Naive thymus-derived CD8-positive, alpha-beta T cell (primary cell): Measurements from ENCODE around the gene LPIN1. TPM values are rescaled to one million over a fixed set of nuclear protein-coding genes. Genes with fewer than 3 reads are reported as not detected.

Experiments
- ATAC-seq, 2 donors: fragments of 150-1000 bp; cut with Tn5 transposase in 1 of 2; sonication (Bioruptor Pico), chemical (Tn5 transposase) in 1 of 2; 1 replicate in 1 of 2; 2 replicates in 1 of 2; pipeline ENCODE4 v1.10.0; 2021; ENCODE audit warnings: mild to moderate bottlenecking in 2 of 2, moderate library complexity in 2 of 2
- POLR2A ChIA-PET: fragments of 350-600 bp; sonication (Branson Sonifier 250); formaldehyde crosslinking; loops from one replicate; lab custom pipeline; 2021; ENCODE audit warnings: antibody characterized with exemption; lab: Charles Lee
- DNase-seq, 10 donors: peaks; one replicate each; pipeline versions ENCODE4 v3.0.0 to v3.0.0-alpha.2; 2020 to 2022
- H3K27ac Mint-ChIP-seq, 10 donors: one replicate each; pipeline ENCODE4 v1.8.0; 2020 to 2022; ENCODE audit warnings: mild to moderate bottlenecking in 10 of 10, mixed read lengths in 10 of 10, moderate library complexity in 4 of 10, inconsistent platforms in 1 of 10
- H3K27me3 Mint-ChIP-seq, 5 donors: one replicate each; pipeline ENCODE4 v1.8.0; 2021 to 2022; ENCODE audit warnings: mixed read lengths in 5 of 5
- H3K36me3 Mint-ChIP-seq, 3 donors: one replicate each; pipeline ENCODE4 v1.8.0; 2020 to 2022; ENCODE audit warnings: mixed read lengths in 3 of 3, mild to moderate bottlenecking in 2 of 3, inconsistent platforms in 1 of 3
- H3K4me1 Mint-ChIP-seq, 4 donors: one replicate each; pipeline ENCODE4 v1.8.0; 2021 to 2022; ENCODE audit warnings: mixed read lengths in 4 of 4
- H3K4me3 Mint-ChIP-seq, 10 donors: one replicate each; pipeline ENCODE4 v1.8.0; 2020 to 2022; ENCODE audit warnings: mild to moderate bottlenecking in 10 of 10, mixed read lengths in 10 of 10, moderate library complexity in 6 of 10, inconsistent platforms in 1 of 10
- H3K9me3 Mint-ChIP-seq, 9 donors: one replicate each; pipeline ENCODE4 v1.8.0; 2020 to 2022; ENCODE audit warnings: mixed read lengths in 9 of 9, mild to moderate bottlenecking in 3 of 9, inconsistent platforms in 1 of 9, moderate library complexity in 1 of 9
- polyA plus RNA-seq, 3 donors: library from polyadenylated mRNA; unstranded; fragments of 300-500 nt; fragmentation: Illumina TruSeq; gene quantifications; one replicate each; pipeline ENCODE4 v1.2.3, GENCODE V29; 2021
- total RNA-seq, 8 experiments: library from RNA in 2 of 8; stranded (reverse) in 2 of 8; gene quantifications; one replicate each; pipeline ENCODE4 v1.2.3 and lab custom pipeline; 2021 to 2026

The LPIN1 gene
- total and polyA plus RNA-seq, 5 experiments from 2014 or later: 15.7 to 82.4 (median 27.5) TPM

DNA sequence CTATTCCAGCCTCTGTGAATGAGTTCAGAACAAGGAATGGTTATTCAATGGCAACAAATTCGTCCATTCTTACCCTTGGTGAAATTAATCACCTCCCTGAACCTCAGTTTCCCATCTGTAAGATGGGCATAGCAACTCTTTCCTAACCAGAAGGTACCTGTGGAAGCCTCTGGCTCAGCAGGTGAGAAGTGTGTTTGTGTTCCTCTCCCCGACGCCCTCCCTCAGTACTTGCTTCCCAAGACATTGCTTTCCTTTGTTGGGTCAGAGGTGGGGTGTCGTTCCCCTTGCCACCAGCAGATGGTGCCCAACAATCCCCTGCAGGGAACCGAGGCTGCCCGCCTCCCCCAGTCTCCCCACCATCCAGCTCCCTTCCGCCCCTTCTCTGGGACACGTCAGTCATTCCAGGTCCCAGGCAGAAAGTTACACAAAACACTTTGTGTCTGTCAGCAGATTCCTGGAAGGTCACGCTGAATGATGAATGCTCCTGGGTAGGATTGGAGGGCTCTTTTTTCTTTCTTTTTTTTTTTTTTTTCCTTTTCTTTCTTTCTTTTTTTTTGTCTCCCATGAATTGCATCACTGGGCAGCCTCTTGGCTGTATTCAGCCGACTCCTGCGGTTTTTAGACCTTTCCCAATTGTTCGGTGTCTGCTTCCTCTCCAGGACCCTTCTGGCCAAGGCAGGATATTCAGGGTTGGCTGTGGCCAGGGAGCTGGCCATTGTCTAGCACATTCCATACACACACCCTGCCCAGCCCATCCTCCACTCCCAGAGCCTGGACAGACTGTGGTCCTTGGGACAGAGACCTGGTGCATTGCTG, 117.3 kb downstream of the LPIN1 start:
- H3K9me3 Mint-ChIP-seq: peaks cover 0 to 11% (median 8%) of the 10 kb centered on the region in 9 donors
- peak overlapping the region in 9 of 10 donors; percentile 37 to 63 (median 52) for H3K4me3 Mint-ChIP-seq
- H3K27me3 Mint-ChIP-seq: peaks cover 0 to 4% (median 0%) of the 10 kb centered on the region in 5 donors
- peak; percentile 56 to 89 for ATAC-seq
- DNase-seq: peak; percentile 49 to 79 (median 62)
- H3K27ac Mint-ChIP-seq: peak overlapping the region in 4 of 10 donors; percentile 14 to 53 (median 36)
- peaks cover 0 to 8% (median 5%) of the 10 kb centered on the region in 3 donors for H3K36me3 Mint-ChIP-seq
- H3K4me1 Mint-ChIP-seq: peaks cover 4 to 54% (median 9%) of the 10 kb centered on the region in 4 donors
- POLR2A ChIA-PET: interaction anchor here (0.7 kb wide), 2 partner anchors 793 to 1144 kb away, joined by 3 to 4 read pairs; no protein-coding TSS in a partner anchor

GRCh38 chr2:11864724-11865123, 118.3 kb downstream of the LPIN1 start:
- Mint-ChIP-seq H3K27me3 (peaks cover 0 to 4% (median 0%) of the 10 kb centered on the region in 5 donors), H3K4me3 (no peak overlapping the region), H3K4me1 (peaks cover 4 to 46% (median 9%) of the 10 kb centered on the region in 4 donors), H3K27ac (no peak overlapping the region), H3K36me3 (no peaks in the 10 kb centered on the region), H3K9me3 (peaks cover 0 to 7% (median 0%) of the 10 kb centered on the region in 9 donors)
- DNase-seq: no peak
- POLR2A ChIA-PET: no interaction called here
- ATAC-seq: no peak

DNA sequence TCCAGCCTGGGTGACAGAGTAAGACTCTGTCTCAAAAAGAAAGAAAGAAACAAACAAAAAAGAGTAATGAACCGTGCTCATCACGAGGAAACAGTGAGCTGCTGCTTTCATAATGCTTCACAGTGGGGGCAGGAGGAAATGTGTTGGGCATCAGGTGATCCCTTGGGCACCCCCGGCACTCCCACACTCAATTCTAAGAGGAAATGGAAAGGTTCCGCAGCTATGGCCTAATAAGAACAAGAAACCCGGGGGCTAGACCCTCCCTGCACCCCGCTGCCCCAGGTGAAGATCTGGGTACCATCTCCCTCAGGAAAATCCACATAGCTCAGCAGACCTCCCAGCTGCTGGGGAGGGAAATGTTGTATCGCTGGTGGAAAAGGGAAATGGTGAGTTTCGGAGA, 118.9 kb downstream of the LPIN1 start:
- Mint-ChIP-seq H3K27me3 (peaks cover 0 to 4% (median 0%) of the 10 kb centered on the region in 5 donors), H3K9me3 (peaks cover 0 to 4% (median 0%) of the 10 kb centered on the region in 9 donors), H3K4me1 (peaks cover 4 to 46% (median 9%) of the 10 kb centered on the region in 4 donors), H3K27ac (no peak overlapping the region), H3K36me3 (no peaks in the 10 kb centered on the region), H3K4me3 (peak overlapping the region in 1 of 10 donors; percentile 39)
- DNase-seq: no peak
- no peak for ATAC-seq
- POLR2A ChIA-PET: interaction anchor here (0.8 kb wide), 1 partner anchor 851 kb away, joined by 3 read pairs; no protein-coding TSS in a partner anchor

- DNase-seq (no peak), ATAC-seq (no peak)
- Mint-ChIP-seq H3K4me1 (peaks cover 4 to 45% (median 11%) of the 10 kb centered on the region in 4 donors), H3K9me3 (peaks cover 0 to 3% (median 0%) of the 10 kb centered on the region in 9 donors), H3K36me3 (no peaks in the 10 kb centered on the region), H3K27me3 (peaks cover 0 to 4% (median 0%) of the 10 kb centered on the region in 5 donors), H3K27ac (peak overlapping the region in 1 of 10 donors; percentile 6), H3K4me3 (no peak overlapping the region)
- POLR2A ChIA-PET: interaction anchor here (0.8 kb wide), 1 partner anchor 850 kb away, joined by 3 read pairs; no protein-coding TSS in a partner anchor
Measured at GRCh38 chr2:11865805-11866204, 119.4 kb downstream of the LPIN1 start.

DNA sequence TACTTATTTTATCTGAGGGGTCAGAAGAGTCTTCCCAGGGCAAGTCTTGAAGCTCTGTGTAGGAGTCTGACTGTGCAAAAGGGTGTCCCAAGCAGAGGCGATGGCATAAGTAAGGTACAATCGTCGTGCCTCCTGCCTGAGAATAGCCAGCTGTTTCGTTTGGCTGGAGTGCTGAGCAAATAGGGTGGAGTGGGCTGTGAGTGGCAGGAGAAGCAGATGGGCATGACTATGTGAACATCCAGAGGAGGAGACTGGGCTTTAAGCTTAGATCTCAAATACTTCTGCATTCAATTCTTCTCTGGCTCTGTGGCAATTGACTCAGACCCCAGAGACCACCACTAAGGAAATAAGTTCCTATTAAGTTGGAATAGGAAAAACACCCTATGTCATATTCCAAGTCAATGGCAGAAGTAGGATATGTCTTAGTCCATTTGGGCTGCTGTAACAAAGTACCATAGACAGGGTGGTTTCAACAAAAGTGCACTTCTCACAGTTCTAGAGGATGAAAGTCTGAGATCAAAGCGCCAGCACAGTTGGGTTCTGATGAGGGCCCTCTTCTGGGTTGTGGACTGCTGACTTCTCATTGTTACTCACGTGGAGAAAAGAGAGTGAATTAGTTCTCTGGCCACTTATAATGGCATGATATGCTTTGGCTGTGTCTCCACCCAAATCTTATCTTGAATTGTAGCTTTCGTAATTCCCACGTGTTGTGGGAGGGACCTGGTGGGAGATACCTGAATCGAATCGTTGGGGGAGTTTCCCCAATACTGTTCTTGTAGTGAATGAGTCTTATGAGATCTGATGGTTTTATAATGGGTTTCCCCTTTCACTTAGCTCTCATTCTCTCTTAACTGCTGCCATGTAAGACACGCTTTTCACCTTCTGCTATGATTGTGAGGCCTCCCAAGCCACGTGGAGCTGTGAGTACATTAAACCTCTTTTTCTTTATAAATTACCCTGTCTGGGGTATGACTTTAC, 120.2 kb downstream of the LPIN1 start:
- POLR2A ChIA-PET: no interaction called here
- DNase-seq (no peak), ATAC-seq (no peak)
- Mint-ChIP-seq H3K27ac (peak overlapping the region in 4 of 10 donors; percentile 6 to 61 (median 45)), H3K36me3 (no peaks in the 10 kb centered on the region), H3K4me1 (peaks cover 4 to 40% (median 11%) of the 10 kb centered on the region in 4 donors), H3K27me3 (peaks cover 0 to 4% (median 0%) of the 10 kb centered on the region in 5 donors), H3K9me3 (no peaks in the 10 kb centered on the region), H3K4me3 (no peak overlapping the region)

- Mint-ChIP-seq H3K36me3 (no peaks in the 10 kb centered on the region), H3K27ac (no peak overlapping the region), H3K27me3 (peaks cover 0 to 2% (median 0%) of the 10 kb centered on the region in 5 donors), H3K4me3 (no peak overlapping the region), H3K9me3 (no peaks in the 10 kb centered on the region), H3K4me1 (peaks cover 4 to 42% (median 15%) of the 10 kb centered on the region in 4 donors)
- ATAC-seq: no peak
- DNase-seq: no peak
- POLR2A ChIA-PET: interaction anchor here (0.6 kb wide), 1 partner anchor 8 kb away, joined by 5 read pairs; no protein-coding TSS in a partner anchor
Measured at GRCh38 chr2:11867926-11868325, 121.5 kb downstream of the LPIN1 start.

GRCh38 chr2:11869391-11869991, 123.1 kb downstream of the LPIN1 start:
- Mint-ChIP-seq H3K27ac (no peak overlapping the region), H3K9me3 (no peaks in the 10 kb centered on the region), H3K4me1 (peaks cover 1 to 38% (median 10%) of the 10 kb centered on the region in 4 donors), H3K36me3 (no peaks in the 10 kb centered on the region), H3K27me3 (peaks cover 0 to 2% (median 0%) of the 10 kb centered on the region in 5 donors), H3K4me3 (no peak overlapping the region)
- no peak for DNase-seq
- POLR2A ChIA-PET: interaction anchor here (0.6 kb wide), 1 partner anchor 309 kb away, joined by 5 read pairs; no protein-coding TSS in a partner anchor
- no peak for ATAC-seq

DNA sequence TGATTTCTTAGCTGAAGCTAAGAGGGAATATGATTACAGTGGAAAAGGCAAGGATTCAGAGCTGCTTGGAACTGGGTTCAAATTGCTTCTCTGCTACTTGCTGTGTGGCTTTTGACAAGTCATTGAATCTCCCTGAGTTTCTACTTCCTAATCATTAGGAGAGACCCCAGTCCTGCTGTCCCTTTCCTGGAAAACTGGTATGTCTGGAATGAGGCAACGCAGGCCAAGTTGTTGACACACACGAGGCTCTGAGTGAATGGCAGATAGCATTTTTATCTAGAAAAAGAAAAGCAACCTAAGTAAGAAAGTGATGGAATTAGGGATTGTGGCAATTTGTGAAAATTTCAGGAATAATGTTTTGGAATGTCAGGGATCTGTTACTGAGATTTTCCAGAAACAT, 123.6 kb downstream of the LPIN1 start:
- Mint-ChIP-seq H3K4me3 (no peak overlapping the region), H3K9me3 (no peaks in the 10 kb centered on the region), H3K36me3 (no peaks in the 10 kb centered on the region), H3K27ac (peak overlapping the region in 1 of 10 donors; percentile 24), H3K4me1 (peaks cover 1 to 33% (median 10%) of the 10 kb centered on the region in 4 donors), H3K27me3 (peaks cover 0 to 2% (median 0%) of the 10 kb centered on the region in 5 donors)
- DNase-seq (no peak), ATAC-seq (no peak)
- POLR2A ChIA-PET: no interaction called here

DNA sequence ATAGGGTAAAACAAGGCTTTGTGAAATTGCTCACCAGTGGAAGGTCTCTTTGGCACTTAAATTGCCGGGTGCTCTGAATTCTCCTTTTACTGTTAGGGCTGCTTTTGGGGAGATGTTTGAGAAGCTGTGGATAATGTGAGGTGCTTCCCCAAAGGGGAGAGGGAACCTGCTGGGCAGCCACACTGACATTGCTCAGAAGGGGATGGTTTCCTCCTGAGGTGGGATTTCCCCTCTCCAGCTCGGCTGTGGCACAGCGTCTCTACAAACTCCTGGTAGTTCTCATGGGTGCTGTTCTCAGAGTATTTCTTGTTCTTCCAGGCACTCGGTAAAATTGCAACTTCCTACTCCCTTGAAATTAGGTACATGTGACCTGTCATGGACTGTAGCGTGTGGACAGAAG, 124.2 kb downstream of the LPIN1 start:
- Mint-ChIP-seq H3K27ac (no peak overlapping the region), H3K4me1 (peaks cover 1 to 30% (median 10%) of the 10 kb centered on the region in 4 donors), H3K9me3 (no peaks in the 10 kb centered on the region), H3K4me3 (no peak overlapping the region), H3K27me3 (peaks cover 0 to 2% (median 0%) of the 10 kb centered on the region in 5 donors), H3K36me3 (no peaks in the 10 kb centered on the region)
- POLR2A ChIA-PET: no interaction called here
- DNase-seq (no peak), ATAC-seq (no peak)

DNA sequence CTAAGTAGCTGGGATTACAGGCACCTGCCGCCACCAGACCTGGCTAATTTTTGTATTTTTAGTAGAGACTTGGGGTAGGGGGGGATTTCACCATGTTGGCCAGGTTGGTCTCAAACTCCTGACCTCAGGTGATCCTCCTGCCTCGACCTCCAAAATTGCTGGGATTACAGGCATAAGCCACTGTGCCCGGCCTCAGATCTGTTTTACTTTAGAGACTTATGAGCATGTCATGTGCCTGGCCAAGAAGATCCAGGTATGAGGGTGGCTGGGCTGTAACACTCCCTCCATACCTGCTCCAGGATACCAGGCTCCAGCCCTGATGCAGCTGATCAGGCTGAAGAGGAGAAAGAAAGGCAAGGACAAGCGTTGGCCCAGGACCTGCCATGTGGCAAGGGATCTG, 125.0 kb downstream of the LPIN1 start:
- H3K9me3 Mint-ChIP-seq: no peaks in the 10 kb centered on the region
- peaks cover 0 to 2% (median 0%) of the 10 kb centered on the region in 5 donors for H3K27me3 Mint-ChIP-seq
- no peak for ATAC-seq
- no peaks in the 10 kb centered on the region for H3K36me3 Mint-ChIP-seq
- peaks cover 0 to 27% (median 10%) of the 10 kb centered on the region in 4 donors for H3K4me1 Mint-ChIP-seq
- POLR2A ChIA-PET: no interaction called here
- peak overlapping the region in 1 of 10 donors; percentile 4 for H3K27ac Mint-ChIP-seq
- no peak overlapping the region for H3K4me3 Mint-ChIP-seq
- no peak for DNase-seq

DNA sequence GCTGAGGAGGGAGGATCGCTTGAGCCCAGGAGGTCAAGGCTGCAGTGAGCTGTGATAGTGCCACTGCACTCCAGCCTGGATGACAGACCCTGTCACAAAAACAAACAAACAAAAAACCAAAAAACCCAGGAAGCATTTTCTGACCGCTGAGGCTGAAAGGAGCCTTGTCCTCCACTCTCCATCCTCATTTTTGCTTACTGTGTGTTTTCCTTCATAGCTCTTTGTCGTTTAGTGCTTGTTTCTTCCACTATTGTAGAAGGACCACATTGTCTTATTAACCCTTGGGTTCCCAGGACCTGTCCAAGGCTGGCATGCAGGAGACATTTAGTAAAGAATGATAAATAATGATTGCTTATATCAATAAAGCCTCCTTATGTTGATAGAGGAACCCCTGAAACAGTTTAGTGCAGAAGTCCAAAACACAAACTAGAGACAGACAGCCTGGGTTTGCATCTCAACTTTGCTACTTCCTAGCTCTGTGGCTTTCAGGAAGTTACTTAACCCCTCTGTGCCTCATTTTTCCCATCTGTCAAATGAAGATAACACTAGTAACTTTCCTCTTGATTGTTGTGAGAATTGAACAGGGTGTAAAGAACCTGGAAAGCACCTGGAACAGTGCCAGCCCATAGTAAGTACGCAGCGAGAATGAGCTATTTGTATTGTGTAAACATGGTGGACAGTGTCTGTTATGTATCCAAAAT, 126.0 kb downstream of the LPIN1 start:
- H3K27ac Mint-ChIP-seq: no peak overlapping the region
- H3K36me3 Mint-ChIP-seq: no peaks in the 10 kb centered on the region
- POLR2A ChIA-PET: no interaction called here

More for the DNA sequence above, 126.0 kb downstream of the LPIN1 start:
- DNase-seq (no peak), ATAC-seq (no peak)
- no peaks in the 10 kb centered on the region for H3K9me3 Mint-ChIP-seq
- H3K4me3 Mint-ChIP-seq: no peak overlapping the region
- H3K27me3 Mint-ChIP-seq: peaks cover 0 to 2% (median 0%) of the 10 kb centered on the region in 5 donors
- peaks cover 0 to 20% (median 10%) of the 10 kb centered on the region in 4 donors for H3K4me1 Mint-ChIP-seq
